CD14-positive monocyte (primary cell): ENCODE data around the gene TPRN. TPM values are rescaled to one million over a fixed set of nuclear protein-coding genes. Genes with fewer than 3 reads are reported as not detected.

ENCODE experiments used
- DNase-seq, 3 donors: peaks; one replicate each; pipeline ENCODE4 v3.0.0-alpha.2; 2011 to 2022
- H2AFZ ChIP-seq: 2 replicates; pipeline ENCODE4 v1.6.0; 2012; ENCODE audit warnings: mild to moderate bottlenecking, low read depth, low read length, inconsistent platforms; ENCODE audit not compliant: insufficient read depth, poor library complexity, severe bottlenecking
- H3K27ac ChIP-seq, 2 donors: 1 replicate in 1 of 2; 2 replicates in 1 of 2; pipeline ENCODE4 v1.5.1; 2012 to 2013; ENCODE audit warnings: low read length in 2 of 2, control low read depth in 1 of 2, inconsistent platforms in 1 of 2, low read depth in 1 of 2, mild to moderate bottlenecking in 1 of 2
- H3K27me3 ChIP-seq, 2 donors: one replicate each; pipeline versions ENCODE4 v1.6.0 to v1.6.1; 2011 to 2013; ENCODE audit warnings: low read length in 2 of 2; ENCODE audit not compliant: control insufficient read depth in 2 of 2, insufficient read depth in 2 of 2
- H3K36me3 ChIP-seq, 2 donors: replicated peaks in 1 of 2; 1 replicate in 1 of 2; 2 replicates in 1 of 2; pipeline versions ENCODE4 v1.5.1 to v1.6.1; 2012 to 2013; ENCODE audit warnings: low read length in 2 of 2, control low read depth in 1 of 2, inconsistent platforms in 1 of 2, mild to moderate bottlenecking in 1 of 2; ENCODE audit not compliant: insufficient read depth in 2 of 2, control insufficient read depth in 1 of 2
- H3K4me1 ChIP-seq, 2 donors: 1 replicate in 1 of 2; 2 replicates in 1 of 2; pipeline versions ENCODE4 v1.5.1 to v1.6.1; 2012 to 2013; ENCODE audit warnings: low read length in 2 of 2, control low read depth in 1 of 2, inconsistent platforms in 1 of 2, mild to moderate bottlenecking in 1 of 2, moderate library complexity in 1 of 2; ENCODE audit not compliant: insufficient read depth in 2 of 2, control insufficient read depth in 1 of 2
- H3K4me2 ChIP-seq: replicated peaks from 2 replicates; pipeline ENCODE3; 2012; ENCODE audit warnings: low read length, moderate library complexity, mild to moderate bottlenecking; ENCODE audit not compliant: poor library complexity, severe bottlenecking; ENCODE audit errors: extremely low read depth
- H3K4me3 ChIP-seq, 3 experiments: fragments of 200-600 bp in 1 of 3; sonication (generic) in 1 of 3; replicated peaks in 1 of 3; 1 replicate in 2 of 3; 2 replicates in 1 of 3; pipeline ENCODE4 v1.5.1; 2011 to 2013; ENCODE audit warnings: low read length in 3 of 3, mild to moderate bottlenecking in 3 of 3, control low read depth in 2 of 3, low read depth in 2 of 3, inconsistent platforms in 1 of 3, moderate library complexity in 1 of 3
- H3K79me2 ChIP-seq: 2 replicates; pipeline ENCODE4 v1.6.0; 2012; ENCODE audit warnings: mild to moderate bottlenecking, control low read depth, inconsistent platforms, low read length, moderate library complexity; ENCODE audit not compliant: insufficient read depth
- H3K9ac ChIP-seq: 2 replicates; pipeline ENCODE4 v1.6.0; 2017; ENCODE audit warnings: low read length, mild to moderate bottlenecking; ENCODE audit not compliant: insufficient read depth, poor library complexity, severe bottlenecking
- H3K9me3 ChIP-seq, 2 donors: replicated peaks in 1 of 2; 1 replicate in 1 of 2; 2 replicates in 1 of 2; pipeline versions ENCODE4 v1.5.1 to v1.6.1; 2012 to 2013; ENCODE audit warnings: low read length in 2 of 2, control low read depth in 1 of 2; ENCODE audit not compliant: control insufficient read depth in 1 of 2, insufficient read depth in 1 of 2
- H4K20me1 ChIP-seq: 2 replicates; pipeline ENCODE4 v1.6.0; 2012; ENCODE audit warnings: mild to moderate bottlenecking, low read length, control low read depth, moderate library complexity; ENCODE audit not compliant: insufficient read depth
- H3K27ac Mint-ChIP-seq, 7 donors: one replicate each; pipeline ENCODE4 v1.8.0; 2020; ENCODE audit warnings: mild to moderate bottlenecking in 7 of 7, mixed read lengths in 7 of 7, moderate library complexity in 6 of 7, inconsistent platforms in 2 of 7
- H3K27me3 Mint-ChIP-seq, 3 donors: one replicate each; pipeline ENCODE4 v1.8.0; 2021 to 2022; ENCODE audit warnings: low read depth in 3 of 3, mild to moderate bottlenecking in 3 of 3, mixed read lengths in 3 of 3, moderate library complexity in 3 of 3, inconsistent platforms in 1 of 3
- H3K36me3 Mint-ChIP-seq, 2 donors: one replicate each; pipeline ENCODE4 v1.8.0; 2020; ENCODE audit warnings: mixed read lengths in 2 of 2, inconsistent platforms in 1 of 2, mild to moderate bottlenecking in 1 of 2
- H3K4me1 Mint-ChIP-seq: one replicate; pipeline ENCODE4 v1.8.0; 2020; ENCODE audit warnings: mild to moderate bottlenecking, mixed read lengths
- H3K4me3 Mint-ChIP-seq, 2 donors: one replicate each; pipeline ENCODE4 v1.8.0; 2020; ENCODE audit warnings: mild to moderate bottlenecking in 2 of 2, mixed read lengths in 2 of 2, moderate library complexity in 1 of 2
- H3K9me3 Mint-ChIP-seq, 7 donors: one replicate each; pipeline ENCODE4 v1.8.0; 2020 to 2022; ENCODE audit warnings: mixed read lengths in 7 of 7, mild to moderate bottlenecking in 6 of 7, moderate library complexity in 6 of 7, inconsistent platforms in 2 of 7
- WGBS: methylation state at CpG from one replicate; pipeline ENCODE4 v1.1.5; 2013; ENCODE audit warnings: missing lambda C conversion rate; ENCODE audit not compliant: insufficient coverage; 5-methylcytosine and 5-hydroxymethylcytosine counted together
- intact Hi-C, 2 donors: fragments of 100-400 bp; cut with micrococcal nuclease; formaldehyde crosslinking; loops; one replicate each; pipeline versions ENCODE4 v1.15.0 to v1.15.1; 2023
- polyA plus RNA-seq, 3 donors: library from polyadenylated mRNA; depleted of rRNA in 1 of 3; unstranded in 2 of 3; stranded (reverse) in 1 of 3; fragments of 300-500 nt in 2 of 3; fragments of >200 nt in 1 of 3; fragmentation: Illumina TruSeq in 2 of 3; gene quantifications; 1 replicate in 2 of 3; 2 replicates in 1 of 3; pipeline ENCODE4 v1.2.3, GENCODE V29; 2012 to 2021
- TF ChIP-seq, protein P1 (sequence below): fragments of 200-600 bp; IDR thresholded peaks from one replicate; pipeline ENCODE4 v1.8.0; 2022; ENCODE audit warnings: antibody characterized with exemption, mild to moderate bottlenecking

TPRN gene
- polyA plus RNA-seq, 3 donors, result 0.30 to 4.6 (median 0.46) TPM

DNA sequence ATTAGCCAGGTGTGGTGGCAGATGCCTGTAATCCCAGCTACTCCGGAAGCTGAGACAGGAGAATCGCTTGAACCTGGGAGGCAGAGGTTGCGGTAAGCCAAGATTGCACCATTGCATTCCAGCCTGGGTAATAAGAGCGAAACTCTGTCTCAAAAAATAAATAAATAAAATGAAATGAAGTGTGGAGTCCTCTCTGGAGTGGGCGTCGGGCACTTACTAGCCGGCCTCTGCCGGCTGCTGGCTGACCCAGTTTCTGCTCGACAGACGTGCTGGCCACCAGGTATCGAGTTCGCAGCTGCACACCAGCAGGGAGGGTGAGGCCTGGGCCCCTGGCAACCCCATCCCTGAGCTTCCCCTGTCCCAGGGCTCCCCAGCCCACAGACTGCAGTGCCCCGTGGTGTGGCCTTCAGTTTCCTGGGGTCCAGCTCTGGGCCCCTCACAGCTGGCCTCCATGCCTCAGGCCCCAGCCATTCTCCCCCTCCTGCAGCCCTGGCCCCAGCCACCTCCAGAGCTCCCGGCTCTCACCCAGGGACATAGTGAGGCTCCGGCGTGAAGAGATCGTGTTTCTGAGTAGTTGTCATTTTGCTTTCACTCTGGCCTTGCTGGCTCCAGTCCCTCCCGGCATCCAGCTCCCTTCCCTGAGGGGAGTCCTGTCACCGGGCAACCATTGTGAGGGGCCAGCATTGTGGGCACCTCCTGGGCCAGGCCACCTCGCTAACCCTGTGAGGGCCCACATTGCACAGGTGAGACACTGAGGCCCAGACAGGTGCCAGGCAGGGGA, 46.8 kb upstream of the TPRN start:
- TF ChIP-seq, protein P1, sequence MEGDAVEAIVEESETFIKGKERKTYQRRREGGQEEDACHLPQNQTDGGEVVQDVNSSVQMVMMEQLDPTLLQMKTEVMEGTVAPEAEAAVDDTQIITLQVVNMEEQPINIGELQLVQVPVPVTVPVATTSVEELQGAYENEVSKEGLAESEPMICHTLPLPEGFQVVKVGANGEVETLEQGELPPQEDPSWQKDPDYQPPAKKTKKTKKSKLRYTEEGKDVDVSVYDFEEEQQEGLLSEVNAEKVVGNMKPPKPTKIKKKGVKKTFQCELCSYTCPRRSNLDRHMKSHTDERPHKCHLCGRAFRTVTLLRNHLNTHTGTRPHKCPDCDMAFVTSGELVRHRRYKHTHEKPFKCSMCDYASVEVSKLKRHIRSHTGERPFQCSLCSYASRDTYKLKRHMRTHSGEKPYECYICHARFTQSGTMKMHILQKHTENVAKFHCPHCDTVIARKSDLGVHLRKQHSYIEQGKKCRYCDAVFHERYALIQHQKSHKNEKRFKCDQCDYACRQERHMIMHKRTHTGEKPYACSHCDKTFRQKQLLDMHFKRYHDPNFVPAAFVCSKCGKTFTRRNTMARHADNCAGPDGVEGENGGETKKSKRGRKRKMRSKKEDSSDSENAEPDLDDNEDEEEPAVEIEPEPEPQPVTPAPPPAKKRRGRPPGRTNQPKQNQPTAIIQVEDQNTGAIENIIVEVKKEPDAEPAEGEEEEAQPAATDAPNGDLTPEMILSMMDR, result no peak
- H2AFZ ChIP-seq, result no peak overlapping the region
- H3K27me3 ChIP-seq, result no peaks in the 10 kb centered on the region
- Mint-ChIP-seq H3K36me3 (peaks cover 13 to 15% of the 10 kb centered on the region in 2 donors), H3K9me3 (no peaks in the 10 kb centered on the region), H3K27me3 (peaks cover 2 to 7% (median 6%) of the 10 kb centered on the region in 3 donors), H3K4me3 (no peak overlapping the region), H3K4me1 (peaks cover 21% of the 10 kb centered on the region), H3K27ac (no peak overlapping the region)
- H3K4me1 ChIP-seq, result peaks cover 12 to 19% of the 10 kb centered on the region in 2 donors
- peaks cover 14 to 15% of the 10 kb centered on the region in 2 donors for H3K36me3 ChIP-seq
- no peak overlapping the region for H3K4me3 ChIP-seq
- H3K79me2 ChIP-seq, result peaks cover 8% of the 10 kb centered on the region
- no peak overlapping the region for H3K4me2 ChIP-seq
- no peak overlapping the region for H3K9ac ChIP-seq
- intact Hi-C loops, result no loop called here
- H4K20me1 ChIP-seq, result peaks cover 25% of the 10 kb centered on the region
- no peak for DNase-seq
- no peak overlapping the region for H3K27ac ChIP-seq
- WGBS, result 86% methylated on average over 13 of the region's 20 CpGs
- no peaks in the 10 kb centered on the region for H3K9me3 ChIP-seq

DNA sequence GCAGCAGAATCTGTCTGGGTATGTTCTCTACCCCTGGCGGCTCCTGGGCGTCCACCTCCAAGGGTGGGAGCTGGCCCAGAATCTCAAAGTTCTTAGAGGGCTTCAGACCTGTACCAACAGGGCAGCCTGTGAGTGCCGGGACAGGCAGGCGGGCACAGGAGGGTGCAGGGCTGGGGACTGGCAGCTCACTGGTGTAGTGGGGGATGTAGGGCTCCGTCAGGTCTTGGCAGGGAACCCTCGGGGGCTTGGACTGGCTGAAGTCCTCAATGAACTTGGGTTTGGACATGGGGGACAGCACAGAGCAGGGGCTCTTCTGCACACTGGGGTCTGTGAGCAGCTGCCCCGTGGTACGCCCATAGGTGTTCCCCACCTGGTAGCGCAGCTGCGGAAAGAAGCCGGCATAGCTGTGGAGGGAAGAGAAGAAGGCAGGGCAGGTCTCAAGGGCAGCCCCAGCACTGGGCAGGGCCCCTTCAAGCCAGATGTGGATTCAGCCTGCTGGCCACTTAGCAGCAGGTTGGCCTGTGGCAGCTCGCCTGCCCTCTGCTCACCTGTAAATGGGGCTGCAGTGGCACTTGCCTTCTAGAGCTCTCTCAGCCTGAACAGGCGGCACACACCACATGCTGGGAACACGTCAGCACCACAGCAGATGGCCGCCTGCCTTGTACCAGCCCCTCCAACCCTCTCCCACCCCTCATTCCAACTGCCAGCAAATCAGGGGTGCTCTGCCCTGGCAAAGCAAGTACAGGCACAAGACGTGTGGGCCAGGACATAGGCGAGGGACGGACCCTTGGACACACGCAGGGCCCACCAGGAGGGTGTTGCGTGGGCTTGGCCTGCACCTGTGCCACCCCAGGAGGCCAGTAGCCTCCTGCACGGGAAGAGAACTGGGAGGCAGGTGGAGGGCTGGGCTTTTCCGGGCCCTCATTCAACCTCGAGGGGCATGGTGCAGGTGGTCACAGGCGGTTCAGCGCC, 45.2 kb upstream of the TPRN start:
- Mint-ChIP-seq H3K9me3 (peaks cover 0 to 3% (median 0%) of the 10 kb centered on the region in 7 donors), H3K4me1 (peaks cover 24% of the 10 kb centered on the region), H3K27me3 (peaks cover 2 to 7% (median 6%) of the 10 kb centered on the region in 3 donors), H3K27ac (peak overlapping the region in 2 of 7 donors; percentile 38 to 55), H3K4me3 (no peak overlapping the region), H3K36me3 (peaks cover 15 to 18% of the 10 kb centered on the region in 2 donors)
- H3K9ac ChIP-seq, result no peak overlapping the region
- H2AFZ ChIP-seq, result no peak overlapping the region
- peaks cover 33% of the 10 kb centered on the region for H4K20me1 ChIP-seq
- no peak overlapping the region for H3K4me2 ChIP-seq
- 95% methylated on average over 25 of the region's 25 CpGs for WGBS
- peaks cover 18 to 19% of the 10 kb centered on the region in 2 donors for H3K36me3 ChIP-seq
- H3K4me1 ChIP-seq, result peaks cover 18 to 26% of the 10 kb centered on the region in 2 donors
- TF ChIP-seq, protein P1, result no peak
- no peak for DNase-seq
- no peak overlapping the region for H3K27ac ChIP-seq
- H3K9me3 ChIP-seq, result no peaks in the 10 kb centered on the region
- H3K4me3 ChIP-seq, result no peak overlapping the region
- no peaks in the 10 kb centered on the region for H3K27me3 ChIP-seq
- intact Hi-C loops, result no loop called here
- H3K79me2 ChIP-seq, result peaks cover 17% of the 10 kb centered on the region
